ACC112 (cell line): Measurements from ENCODE around the gene KATNB1.
"Not testable (repeated sequence)": the region's sequence is repeated elsewhere in the genome, so short reads cannot be mapped to it uniquely, and the experiment has no call there.

Source experiments
- H2AFZ ChIP-seq: fragments of 200-600 bp; sonication (generic); one replicate; pipeline ENCODE4 v1.6.0; 2017; ENCODE audit warnings: antibody characterized with exemption, low read length; ENCODE audit not compliant: unreplicated experiment
- H3K27ac ChIP-seq: fragments of 200-600 bp; sonication (generic); 2 replicates; pipeline ENCODE4 v1.5.1; 2014; ENCODE audit warnings: low read depth, mild to moderate bottlenecking, antibody characterized with exemption, low read length, moderate library complexity
- H3K27me3 ChIP-seq: fragments of 200-600 bp; sonication (generic); 2 replicates; pipeline ENCODE4 v1.6.1; 2014; ENCODE audit warnings: mild to moderate bottlenecking, antibody characterized with exemption, low read length, moderate library complexity, mixed read lengths; ENCODE audit not compliant: insufficient read depth
- H3K36me3 ChIP-seq: fragments of 200-600 bp; sonication (generic); 2 replicates; pipeline ENCODE4 v1.6.1; 2016; ENCODE audit warnings: mild to moderate bottlenecking, antibody characterized with exemption, low read length, moderate library complexity, mixed read lengths; ENCODE audit not compliant: insufficient read depth
- H3K4me1 ChIP-seq: fragments of 200-600 bp; sonication (generic); one replicate; pipeline ENCODE4 v1.6.1; 2016; ENCODE audit warnings: low read length, mixed read lengths; ENCODE audit not compliant: insufficient read depth, unreplicated experiment, control insufficient read depth
- H3K4me3 ChIP-seq: fragments of 200-600 bp; sonication (generic); 2 replicates; pipeline ENCODE4 v1.5.1; 2014; ENCODE audit warnings: mild to moderate bottlenecking, low read depth, low read length
- H3K79me2 ChIP-seq: fragments of 200-600 bp; sonication (generic); one replicate; pipeline ENCODE4 v1.6.0; 2016; ENCODE audit warnings: low read length; ENCODE audit not compliant: control insufficient read depth, unreplicated experiment, insufficient read depth

KATNB1 gene

DNA sequence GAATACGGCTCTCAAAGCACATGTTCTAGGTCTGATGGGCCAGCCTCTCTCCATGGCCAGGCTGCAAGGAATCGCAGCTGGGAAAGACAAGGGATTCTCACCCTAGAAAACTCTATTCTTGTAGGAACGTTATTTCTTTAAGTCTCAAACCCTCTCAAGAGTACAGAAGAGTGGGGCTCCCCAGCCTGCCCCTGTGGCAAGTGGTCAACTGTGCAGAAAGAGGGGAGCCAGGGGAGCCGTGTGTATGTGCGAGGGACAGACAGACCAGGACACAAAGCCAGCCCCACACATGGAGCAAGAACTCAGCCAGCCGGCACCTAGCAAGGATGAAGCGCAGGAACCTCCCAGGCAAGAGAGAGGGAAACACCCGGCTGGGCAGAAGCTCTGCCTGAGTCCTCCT is 50.4 kb downstream of the KATNB1 start:
- Histone ChIP-seq H3K4me3 (no peak overlapping the region), H3K36me3 (no peaks in the 10 kb centered on the region)

DNA sequence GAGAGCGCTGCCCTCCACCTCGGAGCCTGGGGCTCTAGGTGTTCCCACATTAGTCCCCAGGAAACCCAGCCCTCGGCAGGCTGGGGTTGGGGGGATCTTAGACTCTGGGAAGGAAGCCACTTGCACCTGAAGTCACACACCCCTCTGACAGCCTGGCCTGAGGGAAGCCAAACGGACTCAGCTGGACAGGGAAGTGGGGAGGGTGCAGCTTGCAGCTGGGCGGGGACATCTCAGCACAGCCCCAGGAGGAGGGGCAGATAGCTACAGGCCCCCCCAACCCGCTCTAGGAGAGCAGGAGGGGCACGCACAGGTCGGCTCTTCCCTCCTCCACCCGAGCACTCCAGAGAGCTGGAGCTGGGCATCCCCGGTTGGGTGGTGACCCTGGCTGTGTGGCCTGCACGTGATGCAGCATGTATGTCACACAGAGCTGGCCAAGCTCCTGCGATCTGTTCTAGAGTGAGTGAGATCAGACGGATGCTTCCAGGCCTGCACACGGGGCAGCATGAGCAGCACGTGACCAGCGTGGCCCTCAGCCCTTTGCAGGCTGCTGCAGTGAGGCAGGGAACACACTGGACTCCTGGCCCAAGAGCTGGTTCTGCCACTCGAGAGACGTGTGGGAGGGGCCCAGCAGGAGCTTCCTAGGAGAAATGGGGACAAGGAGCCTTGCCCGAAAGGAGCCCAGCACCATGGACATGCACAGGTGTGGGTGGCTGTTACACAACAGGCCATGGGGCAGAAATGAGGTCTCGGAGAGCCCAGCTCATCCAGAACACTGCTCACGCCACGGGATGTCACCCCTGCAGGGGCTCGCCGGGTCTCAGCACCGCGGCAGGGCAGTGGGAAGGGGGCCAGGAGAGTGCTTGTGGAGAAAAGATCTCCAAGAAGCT is 51.3 kb downstream of the KATNB1 start:
- Histone ChIP-seq H3K27me3 (no peaks in the 10 kb centered on the region), H3K4me1 (peaks cover 11% of the 10 kb centered on the region), H3K27ac (no peak overlapping the region), H3K79me2 (no peaks in the 10 kb centered on the region), H2AFZ (no peak overlapping the region), H3K36me3 (no peaks in the 10 kb centered on the region), H3K4me3 (no peak overlapping the region)

More for the DNA sequence above, 50.4 kb downstream of the KATNB1 start:
- Histone ChIP-seq H2AFZ (no peak overlapping the region), H3K79me2 (peaks cover 4% of the 10 kb centered on the region), H3K27me3 (no peaks in the 10 kb centered on the region), H3K27ac (no peak overlapping the region), H3K4me1 (peaks cover 14% of the 10 kb centered on the region)

DNA sequence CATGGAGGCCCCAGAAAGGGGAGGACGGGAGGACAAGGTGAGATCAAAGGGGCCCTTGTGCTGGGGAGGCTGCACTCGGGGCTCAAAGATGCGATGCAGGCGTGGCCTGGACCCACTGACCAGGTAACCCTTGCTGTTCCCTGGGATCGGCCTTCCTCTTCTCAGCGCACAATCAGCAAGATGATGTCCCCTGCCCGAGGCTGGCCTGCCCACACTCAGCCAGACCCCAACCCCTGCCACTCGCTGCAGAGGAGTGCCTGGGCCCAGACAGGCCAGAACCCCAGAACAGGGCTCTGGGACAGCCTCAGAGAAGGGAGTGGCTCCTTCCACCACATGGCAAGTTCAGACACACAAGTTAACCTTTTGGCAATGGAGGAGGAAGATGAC is 51.9 kb downstream of the KATNB1 start:
- H3K79me2 ChIP-seq = no peaks in the 10 kb centered on the region
- no peak overlapping the region for H2AFZ ChIP-seq
- no peak overlapping the region for H3K27ac ChIP-seq
- H3K4me3 ChIP-seq = no peak overlapping the region
- peaks cover 5% of the 10 kb centered on the region for H3K4me1 ChIP-seq
- no peaks in the 10 kb centered on the region for H3K27me3 ChIP-seq
- no peaks in the 10 kb centered on the region for H3K36me3 ChIP-seq

DNA sequence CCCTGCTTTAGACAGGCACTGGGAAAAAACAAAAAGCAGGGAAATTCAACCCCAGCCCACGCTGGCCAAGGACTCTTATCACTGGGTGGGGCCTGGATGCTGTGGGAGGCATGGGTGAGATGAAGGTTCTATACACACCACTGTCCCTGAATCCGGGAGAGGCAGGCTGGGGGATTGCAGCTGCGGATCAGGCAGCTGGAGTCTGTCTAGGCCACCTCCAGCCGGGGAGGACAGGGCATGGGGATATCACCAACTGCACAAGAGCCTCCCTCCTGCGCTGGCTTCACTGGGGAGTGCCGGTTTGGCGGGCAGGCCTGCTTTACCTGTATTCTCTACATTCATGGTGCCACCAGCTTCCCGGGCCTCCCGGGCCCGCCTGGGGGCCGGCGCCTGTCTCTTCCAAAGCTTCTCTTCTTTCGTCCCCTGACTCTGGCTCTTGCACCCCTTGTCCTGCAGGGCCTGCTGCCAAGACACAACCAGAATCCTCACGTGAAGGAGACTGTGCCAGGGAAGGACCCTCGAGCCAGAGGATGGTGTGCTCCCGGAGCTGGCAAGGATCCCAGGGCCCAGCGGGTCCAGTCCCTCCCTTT is 52.8 kb downstream of the KATNB1 start:
- no peaks in the 10 kb centered on the region for H3K36me3 ChIP-seq
- H3K27me3 ChIP-seq = no peaks in the 10 kb centered on the region
- no peak overlapping the region for H3K4me3 ChIP-seq
- no peak overlapping the region for H3K27ac ChIP-seq
- H3K4me1 ChIP-seq = no peaks in the 10 kb centered on the region
- H2AFZ ChIP-seq = no peak overlapping the region
- no peaks in the 10 kb centered on the region for H3K79me2 ChIP-seq

DNA sequence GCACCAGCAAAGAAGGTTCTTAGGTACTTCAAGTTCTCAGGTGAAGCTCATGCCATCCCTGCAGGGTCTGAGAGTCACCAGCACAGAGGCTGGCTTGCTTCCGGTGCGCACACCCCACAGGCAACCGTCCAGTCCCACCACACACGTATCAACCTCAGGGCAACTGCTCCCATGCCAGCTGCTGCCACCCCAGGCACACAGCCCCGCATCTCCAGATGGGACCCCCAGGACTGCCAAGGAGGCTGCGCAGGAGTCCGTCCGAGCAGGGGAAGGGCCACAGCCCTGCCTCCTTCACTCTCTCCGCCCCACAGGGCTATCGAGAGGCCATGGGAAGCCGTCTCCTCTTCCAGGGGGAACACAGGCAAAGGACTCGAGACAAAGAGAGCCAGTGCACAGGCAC is 53.4 kb downstream of the KATNB1 start:
- no peaks in the 10 kb centered on the region for H3K4me1 ChIP-seq
- no peak overlapping the region for H2AFZ ChIP-seq
- H3K4me3 ChIP-seq = no peak overlapping the region
- H3K36me3 ChIP-seq = no peaks in the 10 kb centered on the region
- H3K27ac ChIP-seq = no peak overlapping the region
- no peaks in the 10 kb centered on the region for H3K79me2 ChIP-seq
- H3K27me3 ChIP-seq = no peaks in the 10 kb centered on the region

DNA sequence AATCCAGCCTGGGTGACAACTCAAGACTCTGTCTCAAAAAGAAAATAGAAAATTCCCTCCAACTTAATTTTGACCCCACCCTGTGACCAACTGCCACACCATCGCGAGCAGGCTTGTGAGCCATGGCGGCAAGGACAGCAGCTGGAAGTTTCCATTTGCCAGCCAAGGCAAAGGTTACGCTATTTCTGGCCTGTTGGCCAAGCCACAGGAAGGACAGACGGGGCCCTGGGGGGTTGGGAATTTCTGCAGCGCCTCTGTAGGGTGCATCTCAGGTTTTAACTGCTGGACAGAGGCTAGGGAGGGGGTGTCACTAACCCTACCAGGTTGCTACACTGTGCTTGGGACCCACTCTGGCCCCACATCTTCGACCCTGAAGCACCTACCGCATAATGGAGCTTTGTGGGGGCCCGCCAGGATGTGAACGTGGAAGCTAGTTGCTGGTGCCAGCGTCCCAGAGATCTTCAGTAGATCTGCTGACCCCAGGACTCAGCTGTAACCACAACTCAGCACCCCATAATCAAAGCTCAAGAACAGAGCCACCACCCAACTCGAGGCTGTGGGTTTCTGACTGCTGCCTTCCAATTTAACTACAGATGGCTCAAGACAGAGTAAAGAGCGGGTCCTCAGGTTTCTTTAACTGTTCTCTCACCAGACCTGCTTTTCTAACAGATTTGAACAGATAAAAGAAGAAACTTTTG is 55.8 kb downstream of the KATNB1 start:
- Histone ChIP-seq H3K4me1 (no peaks in the 10 kb centered on the region), H3K27me3 (no peaks in the 10 kb centered on the region), H2AFZ (no peak overlapping the region), H3K79me2 (peaks cover 5% of the 10 kb centered on the region), H3K4me3 (no peak overlapping the region), H3K27ac (no peak overlapping the region), H3K36me3 (no peaks in the 10 kb centered on the region)

DNA sequence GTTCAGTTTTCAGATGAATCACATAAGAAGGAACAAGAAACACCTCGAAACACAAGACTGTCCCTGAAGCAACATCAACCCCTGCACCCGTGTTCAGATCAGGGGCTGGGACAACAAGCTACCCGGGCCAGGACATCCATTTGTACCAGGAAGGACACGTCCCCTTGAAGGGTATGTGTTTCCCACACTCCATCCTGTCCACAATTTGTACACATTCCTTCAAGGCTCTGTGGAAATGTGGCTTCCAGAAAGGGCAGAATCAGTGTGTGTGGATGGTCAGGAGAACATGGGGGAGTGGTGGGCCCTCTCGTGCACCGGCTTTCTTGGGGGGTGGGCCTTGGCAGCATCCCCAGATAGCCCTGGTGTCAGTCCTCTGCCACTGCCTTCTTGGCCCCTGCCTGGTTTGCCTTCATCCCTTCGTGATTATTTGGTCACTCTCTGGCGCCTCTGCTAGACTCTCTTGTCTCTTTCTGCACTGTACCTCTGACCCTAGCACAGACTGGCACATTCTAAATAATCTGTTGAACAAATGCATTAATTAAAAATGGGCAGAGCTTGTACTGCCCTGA is 56.4 kb downstream of the KATNB1 start:
- Histone ChIP-seq H3K79me2 (peaks cover 10% of the 10 kb centered on the region), H3K27ac (no peak overlapping the region), H3K4me1 (no peaks in the 10 kb centered on the region), H3K27me3 (no peaks in the 10 kb centered on the region), H3K4me3 (no peak overlapping the region), H2AFZ (no peak overlapping the region), H3K36me3 (no peaks in the 10 kb centered on the region)

DNA sequence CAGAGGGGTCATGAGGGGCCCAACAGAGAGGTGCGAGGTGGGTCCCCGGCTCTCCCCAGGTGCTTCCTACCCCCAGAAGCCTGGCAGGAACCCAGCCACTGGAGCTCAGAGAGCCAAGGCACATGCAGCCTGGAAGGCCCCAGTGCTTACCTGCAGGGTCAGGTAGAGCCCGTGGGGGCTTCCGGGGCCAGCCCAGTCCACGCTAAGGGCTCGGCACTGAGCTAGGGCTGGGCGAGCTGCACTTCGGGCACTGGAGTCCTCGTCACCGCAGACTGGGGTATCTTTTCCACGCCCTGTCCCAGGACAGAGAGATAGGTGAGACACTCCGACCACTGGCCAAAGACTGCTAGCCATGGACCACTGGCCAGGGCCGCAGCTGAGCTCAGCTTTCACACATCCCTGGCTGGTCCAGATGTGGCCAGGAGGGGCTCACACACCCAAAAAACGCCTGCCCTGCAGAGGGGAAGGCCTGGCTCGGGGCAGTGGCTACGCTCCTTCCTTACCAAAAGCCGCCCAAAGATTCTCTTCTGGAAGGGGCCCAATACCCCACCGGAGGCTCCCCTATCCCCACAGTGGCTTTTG is 59.4 kb downstream of the KATNB1 start:
- H3K27ac ChIP-seq = no peak overlapping the region
- H2AFZ ChIP-seq = no peak overlapping the region
- peaks cover 29% of the 10 kb centered on the region for H3K79me2 ChIP-seq
- H3K27me3 ChIP-seq = no peaks in the 10 kb centered on the region
- no peak overlapping the region for H3K4me3 ChIP-seq
- H3K4me1 ChIP-seq = peaks cover 10% of the 10 kb centered on the region
- H3K36me3 ChIP-seq = 0 out of 2 replicates have a peak, but pooled peaks cover 4% of the 10 kb centered on the region

DNA sequence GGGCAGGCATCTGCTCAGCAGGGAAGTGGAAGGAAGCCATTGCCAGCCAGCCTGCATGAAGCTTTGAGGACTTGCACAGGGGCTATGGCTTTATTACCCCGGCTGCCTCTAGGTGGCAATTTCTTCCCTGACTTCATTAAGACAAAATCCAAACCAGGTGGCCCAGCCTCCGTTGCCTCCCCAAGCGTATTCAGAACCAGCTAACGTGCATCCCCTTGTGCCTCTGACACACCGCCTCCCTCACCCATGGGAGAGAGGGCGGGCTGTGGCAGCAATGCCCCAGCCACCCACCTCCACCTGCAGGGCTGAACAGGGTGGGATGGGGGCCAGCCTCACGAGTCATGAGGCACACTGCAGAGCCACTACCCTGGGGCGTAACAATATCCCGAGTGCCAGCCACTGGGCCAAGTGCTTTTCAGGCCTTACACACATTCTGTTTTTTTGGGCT is 59.9 kb downstream of the KATNB1 start:
- peaks cover 15% of the 10 kb centered on the region for H3K4me1 ChIP-seq
- H2AFZ ChIP-seq = no peak overlapping the region
- no peak overlapping the region for H3K4me3 ChIP-seq
- H3K27me3 ChIP-seq = no peaks in the 10 kb centered on the region
- peaks cover 34% of the 10 kb centered on the region for H3K79me2 ChIP-seq
- H3K36me3 ChIP-seq = 0 out of 2 replicates have a peak, but pooled peaks cover 4% of the 10 kb centered on the region
- H3K27ac ChIP-seq = no peak overlapping the region

DNA sequence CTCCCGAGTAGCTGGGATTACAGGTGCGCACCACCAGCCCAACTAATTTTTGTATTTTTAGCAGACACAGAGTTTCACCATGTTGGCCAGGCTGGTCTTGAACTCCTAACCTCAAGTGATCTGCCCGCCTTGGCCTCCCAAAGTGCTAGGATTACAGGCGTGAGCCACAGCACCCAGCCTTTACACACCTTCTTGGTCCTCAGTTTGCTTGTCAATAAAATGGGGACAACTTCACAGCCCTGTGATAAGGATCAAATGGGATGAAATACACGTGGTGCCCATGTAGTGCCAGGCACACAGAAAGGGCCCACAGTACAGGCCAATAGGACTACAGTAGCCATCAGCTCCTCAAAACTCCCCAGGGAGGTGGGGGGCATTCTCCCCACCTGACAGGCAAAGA is 60.4 kb downstream of the KATNB1 start:
- H2AFZ ChIP-seq, H3K27me3 ChIP-seq, H3K36me3 ChIP-seq, H3K4me3 ChIP-seq, H3K27ac ChIP-seq: not testable (repeated sequence)
- Histone ChIP-seq H3K4me1 (peaks cover 20% of the 10 kb centered on the region), H3K79me2 (peaks cover 39% of the 10 kb centered on the region)
